ENCODE measurements around the gene HEPN1. TPM values are rescaled to one million over a fixed set of nuclear protein-coding genes. Genes with fewer than 3 reads are reported as not detected.

HEPN1 gene
- total and polyA plus RNA-seq, 2 of the 4 experiments (the other 2 are of a cell fraction) = not detected

DNA sequence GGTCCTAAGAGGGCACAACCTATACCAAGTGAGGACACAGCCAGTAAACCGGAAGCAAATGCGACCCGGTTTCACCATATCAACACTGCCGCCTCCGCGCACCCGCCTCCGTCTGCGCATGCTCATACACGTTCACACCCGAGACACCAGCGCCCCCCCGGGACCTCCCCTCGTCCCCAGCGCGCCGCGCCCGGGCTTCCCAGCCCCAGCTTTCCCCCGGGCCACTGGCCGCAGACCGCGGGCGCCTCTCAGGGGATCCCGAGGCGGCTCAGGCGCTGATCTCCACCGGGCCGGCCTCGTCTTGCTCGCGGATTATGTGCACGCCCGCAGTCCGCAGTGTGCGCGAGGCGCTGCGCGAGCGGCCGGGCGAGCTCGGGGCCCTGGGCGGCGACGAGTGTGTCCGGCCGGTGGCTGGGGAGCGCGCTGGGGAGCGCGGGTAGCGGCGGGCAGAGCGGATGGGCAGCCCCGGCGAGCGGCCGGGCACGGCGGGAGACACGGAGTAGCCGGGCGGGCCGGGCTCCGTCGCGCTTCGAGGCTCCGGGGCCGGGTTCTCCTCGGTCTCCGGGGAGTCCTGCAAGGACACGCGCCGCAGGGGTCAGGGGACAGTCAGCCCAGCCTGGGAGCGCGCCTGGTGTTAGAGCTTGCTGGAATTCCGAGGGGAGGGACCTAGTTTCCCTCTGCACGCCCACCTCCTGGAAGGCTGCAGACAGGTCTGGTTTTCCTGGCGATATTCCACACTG, 2.0 kb downstream of the HEPN1 start:
- peaks cover 19% of the 10 kb centered on the region; the same call in 1 of the 2 replicates for H3K9me1 ChIP-seq (ENCODE audit: insufficient read depth, low read length)
- H3K18ac ChIP-seq (ENCODE audit: low read depth, low read length) = peak overlapping the region; percentile 24; the same call in 1 of the 2 replicates
- peak overlapping the region; percentile 61; the same call in 1 of the 2 replicates for H2BK20ac ChIP-seq (ENCODE audit: low read depth, low read length)
- H3K36me3 ChIP-seq (ENCODE audit: control insufficient read depth, insufficient read depth, low read length) = no peaks in the 10 kb centered on the region
- peak overlapping the region; percentile 68 to 90 for H4K8ac ChIP-seq (ENCODE audit: low read depth in 2 of 2, low read length in 2 of 2)
- 0 out of 2 replicates have a peak overlapping the region, but pooled peaks have one; percentile 38 for H3K23ac ChIP-seq (ENCODE audit: low read depth, low read length)
- H2BK120ac ChIP-seq (ENCODE audit: low read depth, low read length) = peak overlapping the region; percentile 17
- in situ Hi-C loops (cut with MboI; ENCODE audit: low sequenced_read_pairs) (no loop called here), intact Hi-C loops (cut with micrococcal nuclease) (loop anchor here (2.0 kb wide), 1 partner anchor 44 kb away; no protein-coding TSS in a partner anchor), dilution Hi-C loops (cut with HindIII; ENCODE audit: low sequenced_read_pairs, unreplicated experiment) (no loop called here)
- peak overlapping the region; percentile 93 for H2AFZ ChIP-seq (replicated peaks; ENCODE audit: low read length, poor library complexity)
- peak overlapping the region; percentile 64; the same call in 1 of the 2 replicates for H3K14ac ChIP-seq (replicated peaks; ENCODE audit: low read depth, low read length)
- TF ChIP-seq, protein P1, sequence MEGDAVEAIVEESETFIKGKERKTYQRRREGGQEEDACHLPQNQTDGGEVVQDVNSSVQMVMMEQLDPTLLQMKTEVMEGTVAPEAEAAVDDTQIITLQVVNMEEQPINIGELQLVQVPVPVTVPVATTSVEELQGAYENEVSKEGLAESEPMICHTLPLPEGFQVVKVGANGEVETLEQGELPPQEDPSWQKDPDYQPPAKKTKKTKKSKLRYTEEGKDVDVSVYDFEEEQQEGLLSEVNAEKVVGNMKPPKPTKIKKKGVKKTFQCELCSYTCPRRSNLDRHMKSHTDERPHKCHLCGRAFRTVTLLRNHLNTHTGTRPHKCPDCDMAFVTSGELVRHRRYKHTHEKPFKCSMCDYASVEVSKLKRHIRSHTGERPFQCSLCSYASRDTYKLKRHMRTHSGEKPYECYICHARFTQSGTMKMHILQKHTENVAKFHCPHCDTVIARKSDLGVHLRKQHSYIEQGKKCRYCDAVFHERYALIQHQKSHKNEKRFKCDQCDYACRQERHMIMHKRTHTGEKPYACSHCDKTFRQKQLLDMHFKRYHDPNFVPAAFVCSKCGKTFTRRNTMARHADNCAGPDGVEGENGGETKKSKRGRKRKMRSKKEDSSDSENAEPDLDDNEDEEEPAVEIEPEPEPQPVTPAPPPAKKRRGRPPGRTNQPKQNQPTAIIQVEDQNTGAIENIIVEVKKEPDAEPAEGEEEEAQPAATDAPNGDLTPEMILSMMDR (conservative IDR thresholded peaks at IDR 0.05; ENCODE audit: low read depth, low read length) = 0 out of 2 replicates have a peak, but pooled peaks have one; percentile 13
- TF ChIP-seq CEBPB (IDR thresholded peaks at IDR 0.05; ENCODE audit: low read depth, low read length) (peak; percentile 35; the same call in 1 of the 2 replicates), SMC3 (IDR thresholded peaks at IDR 0.05; ENCODE audit: low read depth, low read length) (no peak)
- peaks cover 0 to 3% of the 10 kb centered on the region in 2 experiments; a peak in 1 of 4 replicates for H3K79me1 ChIP-seq (ENCODE audit: low read depth in 1 of 2, low read length in 2 of 2)
- H2BK15ac ChIP-seq (ENCODE audit: low read depth, low read length) = no peak overlapping the region; the same call in 2 of the 3 replicates
- 7% methylated on average over 16 of the region's 82 CpGs; no CpG with 5 or more reads in 1 of the 2 experiments for WGBS, 2 experiments (ENCODE audit: extremely low coverage in 2 of 2, insufficient read length in 1 of 2)
- H2BK5ac ChIP-seq (ENCODE audit: low read depth, low read length, poor library complexity, severe bottlenecking) = no peak overlapping the region
- peak overlapping the region; percentile 74 for H3K4ac ChIP-seq (ENCODE audit: low read depth, low read length)
- peak overlapping the region; percentile 31 for H3K4me3 ChIP-seq (ENCODE audit: insufficient read depth, low read depth, low read length)
- H2AK5ac ChIP-seq (ENCODE audit: low read depth, low read length) = peak overlapping the region; percentile 42; the same call in 1 of the 2 replicates
- peak overlapping the region; percentile 18 for H2AK9ac ChIP-seq (replicated peaks; ENCODE audit: low read depth, low read length, poor library complexity)
- peak overlapping the region; percentile 70 for H4K5ac ChIP-seq (ENCODE audit: low read depth, low read length)
- H3K56ac ChIP-seq (ENCODE audit: extremely low read depth, insufficient read depth, low read length) = no peak overlapping the region
- DNase-seq (peak; percentile 47), ATAC-seq (ENCODE audit: low read depth) (peak; percentile 76)
- H3K9ac ChIP-seq (ENCODE audit: low read depth, low read length) = peak overlapping the region; percentile 8; the same call in 1 of the 2 replicates
- peak overlapping the region; percentile 8; the same call in 1 of the 2 replicates for H3K27ac ChIP-seq (ENCODE audit: insufficient read depth, low read length)
- no peaks in the 10 kb centered on the region for H3K9me3 ChIP-seq (ENCODE audit: control insufficient read depth, insufficient read depth, low read length)
- no peaks in the 10 kb centered on the region for H4K20me1 ChIP-seq (ENCODE audit: insufficient read depth, low read length)
- CTCF ChIA-PET = interaction anchor here (0.6 to 1.0 kb wide), 2 partner anchors 9 to 32 kb away, joined by 3 read pairs; no protein-coding TSS in a partner anchor
- H4K91ac ChIP-seq (ENCODE audit: insufficient read depth, low read depth, low read length) = peak overlapping the region; percentile 46; the same call in 1 of the 2 replicates
- peaks cover 8% of the 10 kb centered on the region for H3K4me1 ChIP-seq (ENCODE audit: control insufficient read depth, insufficient read depth, low read length)
- H3K4me2 ChIP-seq (ENCODE audit: low read depth, low read length) = peak overlapping the region; percentile 38
- no TSS peak for BruUV-seq (replicated peaks)
- no peaks in the 10 kb centered on the region for H3K27me3 ChIP-seq (ENCODE audit: control insufficient read depth, insufficient read depth, low read length)
- POLR2A ChIA-PET (ENCODE audit: unreplicated experiment) = no interaction called here

Data from IMR-90 (cell line).